H9 (cell line): ENCODE results near the gene CSNK1E. TPM values are rescaled to one million over a fixed set of nuclear protein-coding genes. Genes with fewer than 3 reads are reported as not detected.
A peak's percentile ranks its signal among the peaks of the same experiment; 100 is the strongest.

Experiments used
- DNase-seq: peaks from one replicate; pipeline ENCODE4 v3.0.0-alpha.2; 2017
- H2AFZ ChIP-seq: one replicate; pipeline ENCODE4 v1.6.1; 2013; ENCODE audit warnings: mild to moderate bottlenecking, low read length, control low read depth, moderate library complexity
- H2AK5ac ChIP-seq: 2 replicates; pipeline ENCODE4 v1.6.1; 2013; ENCODE audit warnings: low read length, control low read depth, mixed read lengths; ENCODE audit not compliant: insufficient read length
- H2BK120ac ChIP-seq: one replicate; pipeline ENCODE4 v1.6.1; 2013; ENCODE audit warnings: low read depth, mild to moderate bottlenecking, low read length, control low read depth, inconsistent platforms; ENCODE audit not compliant: poor library complexity, severe bottlenecking
- H2BK12ac ChIP-seq: 2 replicates; pipeline ENCODE4 v1.6.1; 2013; ENCODE audit warnings: low read length, control low read depth, mixed read lengths, low read depth; ENCODE audit not compliant: insufficient read length
- H2BK15ac ChIP-seq: 2 replicates; pipeline ENCODE4 v1.6.1; 2013; ENCODE audit warnings: low read depth, low read length, control low read depth
- H2BK20ac ChIP-seq: one replicate; pipeline ENCODE4 v1.6.1; 2013; ENCODE audit warnings: low read depth, mild to moderate bottlenecking, low read length, control low read depth, inconsistent platforms; ENCODE audit not compliant: poor library complexity, severe bottlenecking
- H2BK5ac ChIP-seq: 2 replicates; pipeline ENCODE4 v1.6.1; 2013; ENCODE audit warnings: low read length, control low read depth, mixed read lengths; ENCODE audit not compliant: insufficient read length
- H3K14ac ChIP-seq: 2 replicates; pipeline ENCODE4 v1.6.1; 2013; ENCODE audit warnings: low read length, control low read depth; ENCODE audit not compliant: insufficient read depth
- H3K18ac ChIP-seq: 2 replicates; pipeline ENCODE4 v1.6.1; 2013; ENCODE audit warnings: low read depth, mild to moderate bottlenecking, mixed read lengths, low read length, control low read depth; ENCODE audit not compliant: insufficient read length
- H3K23ac ChIP-seq: 2 replicates; pipeline ENCODE4 v1.6.1; 2013; ENCODE audit warnings: low read length, control low read depth, mixed read lengths, low read depth; ENCODE audit not compliant: insufficient read length
- H3K23me2 ChIP-seq: 2 replicates; pipeline ENCODE4 v1.6.1; 2013; ENCODE audit warnings: low read depth, mild to moderate bottlenecking, mixed read lengths, low read length, control low read depth; ENCODE audit not compliant: insufficient read length, poor library complexity, severe bottlenecking
- H3K27ac ChIP-seq: 2 replicates; pipeline ENCODE4 v1.5.1; 2013; ENCODE audit warnings: low read length, control low read depth, mixed read lengths, low read depth; ENCODE audit not compliant: insufficient read length
- H3K27me3 ChIP-seq: 2 replicates; pipeline ENCODE4 v1.6.1; 2013; ENCODE audit warnings: low read length, control low read depth, inconsistent platforms; ENCODE audit not compliant: insufficient read depth
- H3K4ac ChIP-seq: 2 replicates; pipeline ENCODE4 v1.6.1; 2013; ENCODE audit warnings: low read depth, mild to moderate bottlenecking, control low read depth, inconsistent platforms, low read length, moderate library complexity
- H3K4me1 ChIP-seq: 2 replicates; pipeline ENCODE4 v1.6.1; 2013; ENCODE audit warnings: low read length, control low read depth, inconsistent platforms; ENCODE audit not compliant: insufficient read depth
- H3K4me2 ChIP-seq: 2 replicates; pipeline ENCODE4 v1.6.1; 2013; ENCODE audit warnings: low read length, control low read depth, mixed read lengths; ENCODE audit not compliant: insufficient read length, insufficient read depth
- H3K56ac ChIP-seq: 2 replicates; pipeline ENCODE4 v1.6.1; 2013; ENCODE audit warnings: low read depth, mild to moderate bottlenecking, mixed read lengths, low read length, control low read depth; ENCODE audit not compliant: insufficient read length
- H3K79me1 ChIP-seq: 2 replicates; pipeline ENCODE4 v1.6.1; 2013; ENCODE audit warnings: low read depth, mild to moderate bottlenecking, moderate library complexity, low read length, control low read depth, inconsistent platforms; ENCODE audit not compliant: insufficient read depth, poor library complexity, severe bottlenecking
- H3K79me2 ChIP-seq: 2 replicates; pipeline ENCODE4 v1.6.1; 2013; ENCODE audit warnings: low read length, control low read depth, inconsistent platforms; ENCODE audit not compliant: insufficient read depth
- H3K9ac ChIP-seq: 2 replicates; pipeline ENCODE4 v1.6.1; 2013; ENCODE audit warnings: low read length, control low read depth, mixed read lengths; ENCODE audit not compliant: insufficient read length; ENCODE audit errors: extremely low read depth
- H3K9me3 ChIP-seq: one replicate; pipeline ENCODE4 v1.6.1; 2013; ENCODE audit warnings: low read depth, low read length, inconsistent platforms; ENCODE audit not compliant: control insufficient read depth
- H3T11ph ChIP-seq: one replicate; pipeline ENCODE4 v1.6.1; 2013; ENCODE audit warnings: mild to moderate bottlenecking, low read length, control low read depth, inconsistent platforms
- H4K20me1 ChIP-seq: one replicate; pipeline ENCODE4 v1.6.1; 2013; ENCODE audit not compliant: control insufficient read depth, insufficient read length, insufficient read depth
- H4K5ac ChIP-seq: 2 replicates; pipeline ENCODE4 v1.6.1; 2013; ENCODE audit warnings: low read depth, mild to moderate bottlenecking, mixed read lengths, low read length, control low read depth; ENCODE audit not compliant: insufficient read length
- H4K8ac ChIP-seq: replicated peaks from 2 replicates; pipeline ENCODE4 v1.6.1; 2013; ENCODE audit warnings: low read length, control low read depth, mixed read lengths, low read depth; ENCODE audit not compliant: insufficient read length
- H4K91ac ChIP-seq: 2 replicates; pipeline ENCODE4 v1.6.1; 2013; ENCODE audit warnings: low read depth, mild to moderate bottlenecking, moderate library complexity, mixed read lengths, low read length, control low read depth; ENCODE audit not compliant: insufficient read length
- H3K27ac Mint-ChIP-seq, 3 experiments: 2 replicates in 2 of 3; 3 replicates in 1 of 3; pipeline ENCODE4 v1.8.0; 2020 to 2021; ENCODE audit warnings: mixed read lengths in 3 of 3, mild to moderate bottlenecking in 1 of 3, moderate library complexity in 1 of 3
- H3K27me3 Mint-ChIP-seq: 2 replicates; pipeline ENCODE4 v1.8.0; 2021; ENCODE audit warnings: low read depth, mild to moderate bottlenecking, moderate library complexity, mixed read lengths
- H3K36me3 Mint-ChIP-seq, 3 experiments: 2 replicates in 2 of 3; 3 replicates in 1 of 3; pipeline ENCODE4 v1.8.0; 2020 to 2021; ENCODE audit warnings: low read depth in 3 of 3, mixed read lengths in 3 of 3; ENCODE audit not compliant: insufficient read depth in 1 of 3
- H3K4me1 Mint-ChIP-seq, 2 experiments: 2 replicates each; pipeline ENCODE4 v1.8.0; 2020; ENCODE audit warnings: mixed read lengths in 2 of 2
- H3K4me3 Mint-ChIP-seq, 2 experiments: 2 replicates in 1 of 2; 3 replicates in 1 of 2; pipeline ENCODE4 v1.8.0; 2020 to 2021; ENCODE audit warnings: mild to moderate bottlenecking in 2 of 2, mixed read lengths in 2 of 2, moderate library complexity in 1 of 2
- H3K9me3 Mint-ChIP-seq, 2 experiments: 2 replicates in 1 of 2; 3 replicates in 1 of 2; pipeline ENCODE4 v1.8.0; 2020; ENCODE audit warnings: mild to moderate bottlenecking in 2 of 2, mixed read lengths in 2 of 2, moderate library complexity in 1 of 2
- WGBS: extraction: QIAGEN DNeasy Blood & Tissue Kit; methylation state at CpG from one replicate; pipeline ENCODE4 v1.1.7; 2013; ENCODE audit warnings: missing lambda C conversion rate, low lambda C conversion rate, mixed read lengths; ENCODE audit not compliant: insufficient read length; ENCODE audit errors: extremely low coverage; 5-methylcytosine and 5-hydroxymethylcytosine counted together
- total RNA-seq: library from RNA; stranded (reverse); gene quantifications from 2 replicates; pipeline ENCODE4 v1.2.1, GENCODE V29; 2021
- TF ChIP-seq, protein P1 (sequence below): fragments of 200-600 bp; sonication (generic); conservative IDR thresholded peaks from 3 replicates; pipeline ENCODE4 v1.8.0; 2021; ENCODE audit warnings: antibody characterized with exemption, mild to moderate bottlenecking

CSNK1E gene
- total RNA-seq, 1 experiment from 2014 or later = 236 TPM

GRCh38 chr22:38294193-38294592, 23.0 kb downstream of the CSNK1E start:
- Histone ChIP-seq H4K5ac (no peak overlapping the region), H2BK15ac (no peak overlapping the region), H2AK5ac (no peak overlapping the region), H3K4ac (no peak overlapping the region), H2BK120ac (no peak overlapping the region), H3K79me1 (no peaks in the 10 kb centered on the region), H3K23ac (no peak overlapping the region), H3K18ac (no peak overlapping the region), H3K27ac (no peak overlapping the region), H2BK5ac (no peak overlapping the region), H2BK12ac (no peak overlapping the region), H4K91ac (no peak overlapping the region), H3K9ac (no peak overlapping the region), H3K23me2 (no peaks in the 10 kb centered on the region), H2BK20ac (no peak overlapping the region), H3K27me3 (no peaks in the 10 kb centered on the region), H4K20me1 (peaks cover 2% of the 10 kb centered on the region), H2AFZ (no peak overlapping the region), H3K79me2 (no peaks in the 10 kb centered on the region), H4K8ac (no peak overlapping the region), H3K14ac (no peak overlapping the region; the same call in 1 of the 2 replicates), H3K4me2 (no peak overlapping the region), H3K56ac (no peak overlapping the region), H3K4me1 (no peaks in the 10 kb centered on the region), H3K9me3 (no peaks in the 10 kb centered on the region), H3T11ph (no peak overlapping the region)
- Mint-ChIP-seq H3K36me3 (peaks cover 45 to 89% (median 81%) of the 10 kb centered on the region in 3 experiments), H3K9me3 (no peaks in the 10 kb centered on the region), H3K4me3 (no peak overlapping the region), H3K4me1 (peaks cover 12 to 21% of the 10 kb centered on the region in 2 experiments; a peak in 3 of 4 replicates), H3K27ac (peak overlapping the region in 2 of 3 experiments; percentile 76 to 90; a peak in 3 of 7 replicates), H3K27me3 (no peaks in the 10 kb centered on the region)
- no peak for DNase-seq
- WGBS = no CpG with 5 or more reads among the region's 26 CpGs
- TF ChIP-seq, protein P1, sequence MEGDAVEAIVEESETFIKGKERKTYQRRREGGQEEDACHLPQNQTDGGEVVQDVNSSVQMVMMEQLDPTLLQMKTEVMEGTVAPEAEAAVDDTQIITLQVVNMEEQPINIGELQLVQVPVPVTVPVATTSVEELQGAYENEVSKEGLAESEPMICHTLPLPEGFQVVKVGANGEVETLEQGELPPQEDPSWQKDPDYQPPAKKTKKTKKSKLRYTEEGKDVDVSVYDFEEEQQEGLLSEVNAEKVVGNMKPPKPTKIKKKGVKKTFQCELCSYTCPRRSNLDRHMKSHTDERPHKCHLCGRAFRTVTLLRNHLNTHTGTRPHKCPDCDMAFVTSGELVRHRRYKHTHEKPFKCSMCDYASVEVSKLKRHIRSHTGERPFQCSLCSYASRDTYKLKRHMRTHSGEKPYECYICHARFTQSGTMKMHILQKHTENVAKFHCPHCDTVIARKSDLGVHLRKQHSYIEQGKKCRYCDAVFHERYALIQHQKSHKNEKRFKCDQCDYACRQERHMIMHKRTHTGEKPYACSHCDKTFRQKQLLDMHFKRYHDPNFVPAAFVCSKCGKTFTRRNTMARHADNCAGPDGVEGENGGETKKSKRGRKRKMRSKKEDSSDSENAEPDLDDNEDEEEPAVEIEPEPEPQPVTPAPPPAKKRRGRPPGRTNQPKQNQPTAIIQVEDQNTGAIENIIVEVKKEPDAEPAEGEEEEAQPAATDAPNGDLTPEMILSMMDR = no peak
